G401 (cell line): Measurements from ENCODE around the gene TMC2. TPM values are rescaled to one million over a fixed set of nuclear protein-coding genes. Genes with fewer than 3 reads are reported as not detected.

Experiments
- DNase-seq: peaks from one replicate; pipeline ENCODE4 v3.0.0-alpha.2; 2015; ENCODE audit warnings: low spot score
- in situ Hi-C: cut with HindIII; loops from 2 replicates; pipeline ENCODE4 v1.10.0; 2016; ENCODE audit warnings: low sequenced_read_pairs, mixed read lengths
- total RNA-seq: library from RNA; depleted of rRNA; stranded (reverse); fragments of >200 nt; shearing (Covaris generic); gene quantifications from 2 replicates; pipeline ENCODE4 v1.2.3, GENCODE V29; 2014; rRNA removed

TMC2 gene
- total RNA-seq, 1 experiment from 2014 or later = not detected

DNA sequence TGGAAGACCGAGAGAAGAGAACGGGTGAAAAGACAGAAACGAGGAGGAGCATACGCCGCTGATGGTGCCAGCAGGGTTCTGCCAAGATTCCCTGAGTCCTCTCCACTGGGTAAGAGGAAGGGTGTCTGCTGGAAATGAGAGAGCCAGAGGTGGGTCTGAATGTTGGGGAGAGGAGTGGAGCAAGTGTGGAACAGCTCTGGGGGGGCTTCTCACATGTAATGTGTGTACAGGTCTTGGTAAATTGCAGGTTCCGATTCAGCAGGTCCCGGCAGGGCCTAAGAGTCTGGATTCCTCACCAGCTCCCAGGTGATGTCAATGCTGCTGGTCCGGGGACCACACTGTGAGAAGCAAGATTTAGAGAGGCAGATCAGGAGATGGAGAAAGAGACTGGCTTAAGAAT, 154.8 kb downstream of the TMC2 start:
- no peak for DNase-seq
- in situ Hi-C loops = no loop called here

Other genes starting within 250 kb of the TMC2 start
- gene TGM3, start 240.6 kb upstream of the TMC2 start, total RNA-seq = not detected in 2 replicates
- gene TGM6, start 155.7 kb upstream of the TMC2 start, total RNA-seq = not detected in 2 replicates
- 1,009 and 1,118 TPM in 2 replicates for gene SNRPB, start 65.8 kb upstream of the TMC2 start, total RNA-seq
- 7.6 and 11.3 TPM in 2 replicates for gene ZNF343, start 27.7 kb upstream of the TMC2 start, total RNA-seq
- gene NOP56, start 116.1 kb downstream of the TMC2 start, total RNA-seq = 249 and 340 TPM in 2 replicates
- 204 and 239 TPM in 2 replicates for gene IDH3B, start 127.6 kb downstream of the TMC2 start, total RNA-seq
- 0.25 TPM in 1 of 2 replicates, not detected in the other for gene EBF4, start 156.2 kb downstream of the TMC2 start, total RNA-seq